CD4-positive, alpha-beta T cell treated with Interleukin-4 for 1 hour (primary cell): ENCODE results near the gene CEND1.

ENCODE experiments used
- DNase-seq, 2 donors: peaks; one replicate each; pipeline ENCODE4 v3.0.0-alpha.2; 2020 to 2022

Gene CEND1

DNA sequence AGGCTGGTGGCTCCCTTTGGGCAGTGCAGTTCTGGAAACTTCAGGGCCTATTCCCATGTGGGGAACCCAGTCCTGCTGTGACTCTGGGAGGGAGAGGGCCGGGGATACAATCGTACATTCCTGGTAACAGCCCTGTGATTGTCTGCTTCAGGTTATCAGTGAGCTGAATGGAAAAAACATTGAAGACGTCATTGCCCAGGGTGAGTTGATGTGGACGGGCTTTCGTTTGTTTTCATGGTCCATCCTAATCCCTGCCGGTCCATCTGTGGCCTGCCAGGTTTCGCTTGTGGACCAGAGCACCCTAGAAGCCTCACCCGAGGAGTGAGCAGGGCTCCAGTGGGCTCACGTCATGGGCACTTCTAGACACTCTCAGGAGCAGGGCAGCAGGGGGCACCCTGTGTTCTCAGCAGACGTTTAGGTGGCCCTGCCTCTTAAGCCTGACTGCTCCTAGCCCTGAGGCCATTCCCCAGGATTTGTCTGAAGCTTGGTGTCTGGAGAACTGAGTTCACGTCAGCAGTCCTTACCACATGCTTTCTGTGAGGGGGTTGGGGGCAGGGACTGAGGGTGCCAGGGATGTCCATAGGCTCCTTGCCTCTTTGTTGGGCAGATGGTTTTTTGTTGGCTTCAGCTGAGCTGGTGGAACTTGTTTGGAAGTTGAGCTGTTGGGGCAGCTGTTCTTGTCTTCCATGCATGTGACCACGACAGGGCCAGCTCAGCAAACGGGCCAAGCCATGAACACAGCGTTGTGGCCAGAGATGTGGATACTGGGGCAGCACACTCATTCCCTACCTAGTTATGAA, 21.8 kb upstream of the CEND1 start:
- DNase-seq = no peak

- DNase-seq = no peak
Observed at GRCh38 chr11:810040-810567, 20.2 kb upstream of the CEND1 start.

- DNase-seq = peak; percentile 97
Observed at GRCh38 chr11:809287-810039, 19.6 kb upstream of the CEND1 start, which contains the start of gene RPLP2. Gene RPLP2, plus strand, starts transcription at chr11:809967. Its CDS starts 268 bp downstream, at chr11:810235.

DNA sequence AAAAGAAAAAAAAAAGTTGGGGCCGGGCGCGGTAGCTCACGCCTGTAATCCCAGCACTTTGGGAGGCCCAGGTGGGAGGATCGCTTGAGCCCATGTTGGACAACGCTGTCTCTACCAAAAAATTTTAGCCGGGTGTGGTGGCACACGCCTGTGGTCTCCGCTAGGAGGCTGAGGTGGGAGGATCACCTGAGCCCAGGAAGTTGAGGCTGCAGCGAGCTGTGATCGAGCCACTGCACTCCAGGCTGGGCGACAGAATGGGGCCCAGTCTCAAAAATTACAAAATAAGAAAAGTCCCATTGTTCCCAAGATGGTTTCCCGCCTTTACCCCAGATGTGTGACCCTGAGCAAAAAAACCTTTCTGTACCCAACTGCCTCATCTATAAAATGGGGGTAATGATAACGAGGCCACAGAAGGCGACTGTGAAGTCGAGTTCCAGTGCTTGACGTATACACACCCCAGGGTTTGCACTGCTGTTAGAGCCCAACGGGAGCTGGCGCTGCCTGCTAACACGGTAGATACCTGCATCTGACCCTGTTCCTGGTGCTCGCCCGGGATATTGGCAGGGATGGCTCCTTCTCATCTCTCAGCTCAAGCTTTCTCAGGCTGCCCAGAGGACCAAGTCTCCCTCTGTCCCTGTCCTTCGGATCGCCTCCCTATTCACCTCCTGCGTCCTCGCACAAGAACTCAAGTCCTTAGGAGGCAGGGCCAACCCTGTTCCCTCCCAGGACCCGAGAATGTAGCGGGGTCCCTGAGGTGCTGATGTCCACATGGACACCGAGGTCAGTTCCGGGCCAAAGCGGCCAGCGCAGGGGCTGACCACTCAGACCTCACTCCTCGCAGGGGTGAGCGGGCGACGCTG, 18.8 kb upstream of the CEND1 start:
- peak in 1 of 2 donors; percentile 64 for DNase-seq

GRCh38 chr11:804599-804964, 14.7 kb upstream of the CEND1 start:
- no peak for DNase-seq

- DNase-seq = no peak
Observed at GRCh38 chr11:803770-804598, 14.1 kb upstream of the CEND1 start.

GRCh38 chr11:803467-803742, 13.5 kb upstream of the CEND1 start:
- DNase-seq = no peak

- no peak for DNase-seq
Observed at GRCh38 chr11:802693-803466, 13.0 kb upstream of the CEND1 start.

- DNase-seq = no peak
Observed at GRCh38 chr11:802018-802617, 12.2 kb upstream of the CEND1 start.

- no peak for DNase-seq
Observed at GRCh38 chr11:801097-801780, 11.3 kb upstream of the CEND1 start.

DNA sequence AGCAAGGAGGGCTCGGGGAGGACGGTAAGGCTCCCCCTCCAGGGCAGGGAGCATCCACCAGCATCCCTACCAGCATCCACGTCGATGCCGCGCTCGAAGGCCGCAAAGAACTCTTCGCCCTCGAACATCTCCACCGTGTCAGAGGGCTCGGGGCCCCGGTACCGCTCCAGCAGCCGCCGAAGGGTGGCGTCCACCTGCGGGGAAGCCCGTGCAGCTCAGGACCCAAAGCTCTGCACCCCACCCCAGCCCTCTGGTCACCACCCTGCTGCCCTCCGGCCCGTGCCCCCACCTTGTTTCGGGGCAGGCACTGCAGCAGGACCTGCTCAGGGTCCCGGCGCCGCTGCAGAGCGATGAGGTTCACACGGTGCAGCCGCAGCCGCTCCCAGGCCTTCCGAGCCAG, 10.6 kb upstream of the CEND1 start:
- no peak for DNase-seq

DNA sequence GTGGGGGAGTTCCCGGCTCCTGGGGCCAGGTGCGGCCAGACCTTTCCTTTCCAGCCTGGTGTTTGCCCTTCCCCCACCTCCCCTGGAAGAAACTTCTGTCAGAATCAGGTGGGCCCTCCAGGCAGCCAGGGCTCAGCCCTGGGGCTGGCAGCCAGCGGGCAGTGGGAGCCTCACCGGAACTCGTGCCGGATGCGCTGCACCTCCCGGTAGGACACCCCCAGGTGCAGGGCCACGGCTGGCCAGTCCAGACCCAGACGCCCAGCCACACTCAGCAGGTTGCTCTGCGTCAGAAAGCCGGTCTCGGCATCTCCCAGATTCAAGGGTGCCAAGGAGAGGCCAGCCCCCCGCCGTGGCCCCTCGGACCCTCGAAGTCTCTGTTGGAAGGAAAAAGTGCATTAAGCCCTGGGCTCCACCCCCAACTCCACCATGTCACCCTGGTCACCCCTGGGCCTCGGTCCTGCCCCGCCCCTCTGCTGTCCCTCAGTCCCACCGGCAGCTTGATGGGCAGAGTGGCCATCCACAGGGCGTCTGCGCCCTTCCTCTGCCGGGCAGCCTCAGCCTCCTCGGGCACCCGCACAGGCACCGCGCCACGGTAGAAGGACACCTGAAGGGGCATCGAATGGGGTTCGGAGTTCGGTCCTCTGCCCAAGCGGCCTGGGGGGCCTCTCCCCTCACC, 9.9 kb upstream of the CEND1 start:
- no peak for DNase-seq

DNA sequence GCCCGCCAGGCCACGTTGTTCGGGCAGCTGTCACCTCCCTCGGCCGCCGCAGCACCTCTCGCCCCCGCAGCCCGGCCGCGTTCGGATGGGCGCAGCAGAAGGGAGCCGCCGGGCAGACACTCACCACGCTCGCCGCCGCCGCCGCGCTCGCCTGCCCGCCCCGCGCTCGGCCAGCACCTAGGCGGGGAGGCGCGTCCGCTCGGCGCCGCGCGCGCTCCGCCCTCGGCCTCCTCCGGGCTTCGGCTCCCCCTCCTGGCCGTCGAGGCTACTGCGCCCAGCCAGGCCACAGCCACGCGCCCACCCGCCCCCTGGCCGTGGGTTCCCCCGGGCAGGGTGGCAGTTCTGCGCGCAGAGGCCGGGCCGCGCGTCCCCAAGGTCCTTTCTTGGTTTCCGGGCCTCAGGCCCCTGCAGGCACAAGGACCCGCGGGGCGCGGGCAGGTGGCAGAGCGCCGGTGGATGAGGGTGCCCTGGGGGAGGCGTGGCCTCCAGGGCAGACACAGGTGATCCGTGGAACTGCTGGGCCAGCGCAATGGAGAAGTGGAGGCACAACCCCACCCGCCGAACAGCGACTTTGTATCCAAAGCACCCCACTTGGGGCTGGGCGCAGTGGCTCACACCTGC, 8.3 kb upstream of the CEND1 start, which contains the start of gene SLC25A22:
TSS of gene SLC25A22 (minus strand) at position 189 of the 621 bp plus-strand sequence. CDS start 3,275 bp downstream, outside the sequence.
- peak; percentile 79 to 84 for DNase-seq

- DNase-seq = peak; percentile 86 to 87
Observed at GRCh38 chr11:797296-798092, 7.6 kb upstream of the CEND1 start.

DNA sequence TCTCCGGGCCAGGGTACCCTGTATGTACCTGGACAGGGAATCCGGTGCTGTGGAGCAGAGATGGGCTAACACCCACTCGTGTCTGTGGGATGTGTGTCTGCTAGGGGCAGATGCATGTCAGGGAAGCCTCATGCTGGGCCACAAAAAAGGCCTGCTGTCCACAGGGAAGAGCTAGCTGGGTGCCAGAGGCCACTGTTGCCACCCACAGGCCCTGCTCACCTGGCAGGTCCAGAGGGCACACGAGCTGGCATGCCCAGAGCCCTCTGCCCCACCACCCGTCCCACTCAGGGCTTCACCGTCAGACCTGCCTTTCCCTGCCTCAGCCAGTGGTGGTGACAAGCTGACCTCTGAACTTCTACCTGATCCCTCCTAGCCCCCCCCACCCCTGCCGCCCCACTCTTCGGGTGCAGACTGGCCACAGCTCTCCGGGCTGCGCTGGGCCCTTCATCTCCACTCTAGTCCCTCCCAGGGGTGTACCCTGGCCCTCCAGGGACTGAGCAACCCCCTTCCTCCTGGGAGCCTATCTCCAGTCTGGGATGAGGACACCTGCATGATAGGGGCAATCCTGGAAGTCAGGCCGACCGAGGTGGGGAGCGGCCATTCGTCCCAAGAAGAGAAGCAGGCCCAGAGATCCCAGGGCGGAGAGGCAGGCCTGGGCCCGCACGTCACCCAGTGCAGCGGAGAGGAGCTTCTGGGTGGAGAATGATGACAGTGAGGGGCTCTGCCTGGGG, 6.8 kb upstream of the CEND1 start:
- DNase-seq = no peak

- DNase-seq = peak; percentile 80 to 82
Observed at GRCh38 chr11:795634-796564, 6.0 kb upstream of the CEND1 start.
